Epithelial cell of proximal tubule (primary cell): ENCODE data around the gene BCAP31. TPM values are rescaled to one million over a fixed set of nuclear protein-coding genes. Genes with fewer than 3 reads are reported as not detected.

Experiments
- DNase-seq: peaks from one replicate; pipeline ENCODE4 v3.0.0-alpha.2; 2011; ENCODE audit warnings: low read depth
- H3K4me3 ChIP-seq: 2 replicates; pipeline ENCODE4 v1.5.1; 2011; ENCODE audit warnings: low read depth, mild to moderate bottlenecking, low read length
- total RNA-seq: library from RNA; depleted of rRNA; stranded (reverse); fragments of >200 nt; gene quantifications from 2 replicates; pipeline ENCODE4 v1.2.3, GENCODE V29; 2015
- TF ChIP-seq, protein P1 (sequence below): conservative IDR thresholded peaks from 2 replicates; pipeline ENCODE4 v1.5.1; 2012; ENCODE audit warnings: low read depth, mild to moderate bottlenecking, low read length

The BCAP31 gene
- total RNA-seq, 1 donor from 2014 or later, result 163 TPM

DNA sequence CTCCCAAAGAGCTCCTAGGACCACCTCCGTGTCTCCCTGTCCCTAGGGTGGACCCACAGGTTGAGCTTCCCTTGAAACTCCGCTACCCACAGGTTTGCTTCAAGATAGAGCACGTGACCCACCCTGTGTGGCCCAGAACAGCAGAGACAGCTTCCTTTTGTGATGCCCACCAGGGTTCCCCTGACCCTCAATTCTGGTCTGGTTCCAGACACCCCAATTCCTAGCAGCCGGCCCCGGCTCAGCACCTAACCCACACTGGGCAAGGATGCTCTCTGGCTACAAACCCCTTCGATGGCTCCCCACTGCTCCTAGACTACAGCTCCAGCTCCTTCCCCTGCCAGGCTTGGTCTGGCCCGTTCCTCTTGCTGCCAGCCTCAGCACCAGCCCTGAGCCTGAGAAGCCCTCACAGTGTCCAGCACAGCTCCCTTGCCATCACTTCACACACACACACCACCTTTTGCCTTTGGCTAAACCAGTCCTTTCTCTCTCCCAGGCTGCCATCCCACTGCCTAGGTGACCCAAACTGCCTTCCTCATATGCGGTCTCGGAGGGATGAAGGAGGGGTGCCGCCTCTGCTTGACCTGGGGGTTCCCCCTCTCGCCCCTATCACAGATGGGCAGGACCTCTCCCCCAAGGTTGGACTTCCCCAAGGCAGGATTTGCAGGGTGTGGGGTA lies 56.8 kb downstream of the BCAP31 start:
- peak overlapping the region; percentile 14 for H3K4me3 ChIP-seq

DNA sequence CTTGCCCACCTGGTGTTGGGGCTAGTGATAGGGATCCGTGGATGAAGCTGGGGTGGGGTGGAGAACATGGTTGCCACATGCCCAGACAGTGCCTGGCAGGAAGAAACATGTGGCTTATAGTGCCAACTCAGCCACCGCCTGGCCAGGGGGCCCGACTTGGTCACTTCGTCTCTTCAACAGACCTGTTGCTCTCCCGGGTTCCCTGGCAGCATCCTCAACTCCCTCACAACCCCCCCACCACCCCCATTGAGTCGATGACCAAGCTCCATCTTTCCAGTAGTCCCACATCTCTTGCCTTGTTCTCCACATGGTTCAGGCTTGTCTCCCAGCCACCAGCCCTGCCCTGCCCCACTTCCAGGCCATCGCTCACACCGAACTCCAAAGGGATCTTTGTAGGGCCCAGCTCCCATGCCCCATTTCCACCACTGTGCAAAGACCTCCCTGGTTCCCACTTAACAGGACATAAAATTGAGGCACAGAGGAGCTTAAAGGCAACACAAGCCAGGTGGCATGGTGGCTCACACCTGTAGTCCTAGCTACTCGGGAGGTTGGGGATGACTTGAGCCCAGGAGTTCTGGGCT lies 58.4 kb downstream of the BCAP31 start:
- no peak overlapping the region for H3K4me3 ChIP-seq
- TF ChIP-seq, protein P1, sequence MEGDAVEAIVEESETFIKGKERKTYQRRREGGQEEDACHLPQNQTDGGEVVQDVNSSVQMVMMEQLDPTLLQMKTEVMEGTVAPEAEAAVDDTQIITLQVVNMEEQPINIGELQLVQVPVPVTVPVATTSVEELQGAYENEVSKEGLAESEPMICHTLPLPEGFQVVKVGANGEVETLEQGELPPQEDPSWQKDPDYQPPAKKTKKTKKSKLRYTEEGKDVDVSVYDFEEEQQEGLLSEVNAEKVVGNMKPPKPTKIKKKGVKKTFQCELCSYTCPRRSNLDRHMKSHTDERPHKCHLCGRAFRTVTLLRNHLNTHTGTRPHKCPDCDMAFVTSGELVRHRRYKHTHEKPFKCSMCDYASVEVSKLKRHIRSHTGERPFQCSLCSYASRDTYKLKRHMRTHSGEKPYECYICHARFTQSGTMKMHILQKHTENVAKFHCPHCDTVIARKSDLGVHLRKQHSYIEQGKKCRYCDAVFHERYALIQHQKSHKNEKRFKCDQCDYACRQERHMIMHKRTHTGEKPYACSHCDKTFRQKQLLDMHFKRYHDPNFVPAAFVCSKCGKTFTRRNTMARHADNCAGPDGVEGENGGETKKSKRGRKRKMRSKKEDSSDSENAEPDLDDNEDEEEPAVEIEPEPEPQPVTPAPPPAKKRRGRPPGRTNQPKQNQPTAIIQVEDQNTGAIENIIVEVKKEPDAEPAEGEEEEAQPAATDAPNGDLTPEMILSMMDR, result no peak
- DNase-seq, result no peak

More for the DNA sequence above, 56.8 kb downstream of the BCAP31 start:
- no peak for DNase-seq
- TF ChIP-seq, protein P1, result no peak

DNA sequence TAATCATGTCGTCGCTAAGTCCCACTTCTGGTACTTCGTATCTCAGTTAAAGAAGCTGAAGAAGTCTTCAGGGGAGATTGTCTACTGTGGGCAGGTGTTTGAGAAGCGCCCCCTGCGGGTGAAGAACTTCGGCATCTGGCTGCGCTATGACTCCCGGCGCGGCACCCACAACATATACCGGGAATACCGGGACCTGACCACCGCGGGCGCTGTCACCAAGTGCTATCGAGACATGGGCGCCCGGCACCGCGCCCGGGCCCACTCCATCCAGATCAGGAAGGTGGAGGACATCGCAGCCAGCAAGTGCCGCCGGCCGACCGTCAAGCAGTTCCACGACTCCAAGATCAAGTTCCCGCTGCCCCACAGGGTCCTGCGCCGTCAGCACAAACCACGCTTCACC lies 61.9 kb downstream of the BCAP31 start:
- H3K4me3 ChIP-seq, result no peak overlapping the region
- TF ChIP-seq, protein P1, result peak; percentile 49
- no peak for DNase-seq

DNA sequence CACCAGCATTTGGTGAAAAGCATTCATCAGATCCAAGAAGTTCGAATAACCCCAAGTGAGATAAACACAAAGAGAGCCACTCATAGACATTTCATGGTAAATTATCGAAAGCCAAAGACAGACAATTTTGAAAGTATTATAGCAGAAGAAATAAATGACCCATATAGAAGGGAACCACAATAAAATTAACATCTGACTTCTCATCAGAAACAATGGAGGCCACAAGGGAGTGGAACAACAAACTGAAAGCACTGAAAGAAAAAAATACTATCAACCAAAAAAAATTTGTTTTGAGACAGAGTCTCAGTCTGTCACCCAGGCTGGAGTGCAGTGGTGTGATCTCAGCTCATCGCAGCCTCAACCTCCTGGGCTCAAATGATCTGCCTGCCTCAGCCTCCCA lies 64.9 kb downstream of the BCAP31 start:
- no peak for DNase-seq
- TF ChIP-seq, protein P1, result no peak
- no peak overlapping the region for H3K4me3 ChIP-seq

DNA sequence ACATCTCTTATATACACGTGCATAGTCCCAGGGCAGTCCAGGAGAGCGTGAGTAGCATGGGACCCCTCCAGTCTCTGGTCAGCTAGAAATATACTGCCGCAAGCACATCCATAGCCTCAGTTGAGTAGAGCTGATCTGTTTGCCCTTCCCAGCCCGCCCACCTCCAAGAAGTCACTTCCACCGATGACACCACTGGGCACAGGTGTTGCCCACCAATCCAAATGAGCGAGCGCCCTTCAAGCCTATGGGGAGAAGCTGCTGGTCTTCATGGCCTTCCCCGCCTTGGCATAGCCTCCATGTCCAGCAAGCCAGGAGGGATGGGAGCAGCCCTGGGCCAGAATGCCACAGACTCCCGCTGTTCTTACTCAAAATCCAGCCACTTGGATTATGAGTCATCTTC lies 67.0 kb downstream of the BCAP31 start:
- DNase-seq, result no peak
- TF ChIP-seq, protein P1, result no peak
- no peak overlapping the region for H3K4me3 ChIP-seq

DNA sequence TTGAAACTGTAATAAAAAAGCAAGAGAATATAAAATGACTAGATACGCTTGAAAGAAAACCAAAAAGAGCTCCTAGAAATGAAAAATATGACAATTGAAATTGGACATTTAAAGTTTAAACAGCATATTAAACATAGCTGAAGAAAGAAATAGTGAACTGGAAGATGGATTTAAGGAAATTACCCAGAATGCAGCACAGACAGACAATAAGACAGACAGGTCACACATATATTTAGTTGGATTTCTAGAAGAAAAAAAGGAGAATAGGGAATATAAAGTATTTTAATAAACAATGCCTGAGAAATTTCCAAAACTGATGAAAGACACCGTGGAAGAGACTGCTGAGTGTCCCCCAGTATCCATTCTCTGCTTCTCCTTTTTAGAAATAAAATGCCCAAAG lies 70.6 kb downstream of the BCAP31 start:
- TF ChIP-seq, protein P1, result no peak
- no peak for DNase-seq
- no peak overlapping the region for H3K4me3 ChIP-seq
